Measurements from ENCODE around the gene WFDC1. TPM values are rescaled to one million over a fixed set of nuclear protein-coding genes. Genes with fewer than 3 reads are reported as not detected.

WFDC1 gene
- total RNA-seq, 1 donor from 2014 or later = 3.0 TPM

DNA sequence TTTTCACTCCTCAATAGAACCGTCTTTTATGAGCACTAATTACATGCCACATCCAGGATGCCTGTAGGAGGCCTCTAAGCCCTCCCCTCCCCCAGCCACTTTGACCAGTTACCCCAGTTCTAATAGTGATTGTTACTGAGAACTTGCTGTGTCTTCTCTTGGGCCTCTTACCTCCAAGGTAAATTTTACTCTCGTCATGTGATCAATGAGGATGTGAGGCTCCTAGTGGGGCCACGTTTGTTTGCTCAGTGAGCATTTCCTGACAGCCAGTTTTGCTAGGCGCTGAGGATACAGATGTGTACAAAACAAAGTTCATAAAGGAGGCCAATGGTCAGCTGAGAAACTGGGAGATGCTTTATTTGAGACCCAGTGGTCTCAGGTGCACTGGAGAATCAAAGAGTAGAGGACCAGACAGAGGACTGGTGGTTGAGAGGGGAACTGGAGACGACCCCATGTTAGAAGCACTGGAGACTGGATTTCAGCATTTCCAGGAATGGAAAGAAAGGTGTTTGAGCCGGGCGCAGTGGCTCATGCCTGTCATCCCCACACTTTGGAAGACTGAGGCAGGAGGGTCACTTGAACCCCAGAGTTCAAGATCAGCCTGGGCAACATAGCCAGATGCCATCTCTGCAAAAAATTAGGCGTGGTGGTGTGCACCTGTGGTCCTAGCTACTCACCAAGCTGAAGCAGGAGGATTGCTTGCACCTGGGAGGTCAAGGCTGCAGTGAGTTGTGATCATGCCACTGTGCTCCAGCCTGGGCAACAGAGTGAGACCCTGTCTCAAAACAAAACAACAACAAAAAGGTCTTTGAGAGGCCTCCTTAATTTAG, 76.3 kb downstream of the WFDC1 start:
- Mint-ChIP-seq H3K4me3 (no peak overlapping the region), H3K4me1 (peaks cover 30% of the 10 kb centered on the region), H3K9me3 (no peaks in the 10 kb centered on the region), H3K36me3 (no peaks in the 10 kb centered on the region), H3K27ac (peak overlapping the region; percentile 6), H3K27me3 (ENCODE audit: low read depth) (peaks cover 52% of the 10 kb centered on the region)
- TF ChIP-seq, protein P1, sequence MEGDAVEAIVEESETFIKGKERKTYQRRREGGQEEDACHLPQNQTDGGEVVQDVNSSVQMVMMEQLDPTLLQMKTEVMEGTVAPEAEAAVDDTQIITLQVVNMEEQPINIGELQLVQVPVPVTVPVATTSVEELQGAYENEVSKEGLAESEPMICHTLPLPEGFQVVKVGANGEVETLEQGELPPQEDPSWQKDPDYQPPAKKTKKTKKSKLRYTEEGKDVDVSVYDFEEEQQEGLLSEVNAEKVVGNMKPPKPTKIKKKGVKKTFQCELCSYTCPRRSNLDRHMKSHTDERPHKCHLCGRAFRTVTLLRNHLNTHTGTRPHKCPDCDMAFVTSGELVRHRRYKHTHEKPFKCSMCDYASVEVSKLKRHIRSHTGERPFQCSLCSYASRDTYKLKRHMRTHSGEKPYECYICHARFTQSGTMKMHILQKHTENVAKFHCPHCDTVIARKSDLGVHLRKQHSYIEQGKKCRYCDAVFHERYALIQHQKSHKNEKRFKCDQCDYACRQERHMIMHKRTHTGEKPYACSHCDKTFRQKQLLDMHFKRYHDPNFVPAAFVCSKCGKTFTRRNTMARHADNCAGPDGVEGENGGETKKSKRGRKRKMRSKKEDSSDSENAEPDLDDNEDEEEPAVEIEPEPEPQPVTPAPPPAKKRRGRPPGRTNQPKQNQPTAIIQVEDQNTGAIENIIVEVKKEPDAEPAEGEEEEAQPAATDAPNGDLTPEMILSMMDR (IDR thresholded peaks at IDR 0.05; ENCODE audit: unreplicated experiment) = no peak
- no peak for DNase-seq (ENCODE audit: low spot score in 2 of 2, unreplicated experiment in 2 of 2)

DNA sequence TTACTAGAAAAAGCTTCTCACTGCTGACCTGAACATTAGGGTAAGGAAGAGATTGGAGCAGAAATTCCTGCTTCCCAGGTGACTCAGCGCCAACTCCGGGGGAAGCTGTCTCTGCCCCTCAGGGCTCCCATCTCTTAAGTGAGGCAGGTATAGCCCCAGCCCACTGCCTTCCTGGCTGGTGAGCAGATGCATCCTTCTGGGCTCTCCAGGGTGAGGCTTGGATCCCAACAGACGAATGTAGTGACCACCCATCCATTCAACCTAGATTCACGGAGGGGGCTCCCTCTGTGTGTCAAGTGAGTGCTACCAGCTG, 76.8 kb downstream of the WFDC1 start:
- H3K27ac Mint-ChIP-seq = no peak overlapping the region
- peaks cover 49% of the 10 kb centered on the region for H3K27me3 Mint-ChIP-seq (ENCODE audit: low read depth)
- H3K36me3 Mint-ChIP-seq = no peaks in the 10 kb centered on the region
- no peak for DNase-seq (ENCODE audit: low spot score in 2 of 2, unreplicated experiment in 2 of 2)
- no peaks in the 10 kb centered on the region for H3K9me3 Mint-ChIP-seq
- H3K4me1 Mint-ChIP-seq = peaks cover 31% of the 10 kb centered on the region
- H3K4me3 Mint-ChIP-seq = no peak overlapping the region
- TF ChIP-seq, protein P1 (IDR thresholded peaks at IDR 0.05; ENCODE audit: unreplicated experiment) = no peak

DNA sequence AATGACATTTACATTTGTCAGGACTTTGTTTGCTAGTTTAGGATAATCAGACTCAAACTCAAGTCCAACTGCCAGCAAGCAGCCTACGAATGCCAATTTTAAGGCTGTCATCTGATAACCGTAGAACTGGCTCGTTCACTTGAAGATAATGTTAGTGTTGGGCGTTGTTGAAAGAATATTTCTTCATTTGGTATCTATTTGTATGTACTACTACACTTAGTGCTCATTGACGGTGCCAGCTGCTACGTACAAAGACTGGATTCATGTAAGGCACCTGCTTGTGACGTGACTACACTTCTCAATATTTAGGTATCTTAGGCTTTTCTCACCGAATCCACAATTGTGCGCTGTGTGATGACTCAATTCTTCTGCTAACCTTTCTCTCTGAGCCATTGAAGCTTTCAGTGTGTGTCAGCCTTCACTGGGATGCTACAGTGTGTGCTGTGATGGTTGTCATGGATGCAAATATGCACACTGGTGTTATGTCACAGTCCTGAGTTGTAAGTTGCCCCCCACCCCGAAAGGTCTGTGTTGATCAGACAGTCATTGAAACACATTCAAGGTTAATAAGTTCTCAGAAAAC, 79.3 kb downstream of the WFDC1 start:
- TF ChIP-seq, protein P1 (IDR thresholded peaks at IDR 0.05; ENCODE audit: unreplicated experiment) = no peak
- Mint-ChIP-seq H3K4me1 (peaks cover 33% of the 10 kb centered on the region), H3K9me3 (no peaks in the 10 kb centered on the region)

DNA sequence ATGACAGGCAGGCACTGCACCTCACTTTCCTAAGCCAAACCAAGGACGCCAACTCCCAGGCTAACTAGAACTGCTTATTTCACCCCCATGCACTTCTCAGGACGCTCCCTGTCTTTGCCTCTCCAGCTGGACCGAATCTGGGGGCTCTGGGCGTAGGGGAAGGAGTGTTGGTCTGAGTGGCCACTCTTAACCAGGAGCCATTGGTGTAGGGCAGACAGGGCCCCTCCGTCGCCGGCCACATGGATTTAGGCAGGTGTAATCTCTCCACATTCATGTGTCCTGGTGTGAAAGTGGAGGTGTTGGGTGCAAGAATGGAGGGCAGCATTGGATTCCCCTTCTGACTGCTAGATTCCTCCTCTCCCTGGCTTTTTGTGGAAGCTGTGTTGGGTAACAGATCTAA, 83.4 kb downstream of the WFDC1 start:
- TF ChIP-seq, protein P1 (IDR thresholded peaks at IDR 0.05; ENCODE audit: unreplicated experiment) = no peak
- Mint-ChIP-seq H3K4me3 (no peak overlapping the region), H3K27me3 (ENCODE audit: low read depth) (peaks cover 4% of the 10 kb centered on the region), H3K4me1 (peaks cover 26% of the 10 kb centered on the region), H3K27ac (no peak overlapping the region), H3K36me3 (no peaks in the 10 kb centered on the region), H3K9me3 (no peaks in the 10 kb centered on the region)
- DNase-seq (ENCODE audit: low spot score in 2 of 2, unreplicated experiment in 2 of 2) = no peak

More for the DNA sequence above, 79.3 kb downstream of the WFDC1 start:
- Mint-ChIP-seq H3K4me3 (no peak overlapping the region), H3K27me3 (ENCODE audit: low read depth) (peaks cover 27% of the 10 kb centered on the region), H3K36me3 (no peaks in the 10 kb centered on the region), H3K27ac (no peak overlapping the region)
- DNase-seq (ENCODE audit: low spot score in 2 of 2, unreplicated experiment in 2 of 2) = no peak

DNA sequence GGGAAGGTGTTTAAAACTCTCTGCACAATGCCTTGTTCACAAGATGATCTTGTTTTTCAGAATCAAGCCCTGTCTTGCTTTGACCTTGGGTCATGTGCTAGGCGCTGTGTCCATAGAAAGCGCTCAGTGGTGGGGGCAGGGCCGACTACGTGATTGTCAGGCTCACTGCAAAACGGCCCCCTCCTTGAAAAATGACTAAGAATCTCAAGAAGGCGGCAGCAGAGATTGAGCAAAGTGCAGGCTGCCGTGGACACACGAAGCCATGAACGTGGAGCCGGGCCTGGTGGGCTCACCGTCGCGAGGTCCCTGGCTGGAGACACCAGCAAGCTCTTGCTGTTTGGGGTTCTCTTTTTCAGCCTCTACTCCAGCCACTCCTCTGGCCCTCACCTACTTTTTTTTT, 83.9 kb downstream of the WFDC1 start:
- H3K4me1 Mint-ChIP-seq = peaks cover 24% of the 10 kb centered on the region
- H3K36me3 Mint-ChIP-seq = no peaks in the 10 kb centered on the region
- peaks cover 4% of the 10 kb centered on the region for H3K27me3 Mint-ChIP-seq (ENCODE audit: low read depth)
- TF ChIP-seq, protein P1 (IDR thresholded peaks at IDR 0.05; ENCODE audit: unreplicated experiment) = no peak
- H3K4me3 Mint-ChIP-seq = no peak overlapping the region
- H3K27ac Mint-ChIP-seq = no peak overlapping the region
- DNase-seq (ENCODE audit: low spot score in 2 of 2, unreplicated experiment in 2 of 2) = no peak
- H3K9me3 Mint-ChIP-seq = no peaks in the 10 kb centered on the region

Measured in mesothelial cell of epicardium (in vitro differentiated cells).